BJ (cell line): ENCODE data around the gene DLG1. TPM values are rescaled to one million over a fixed set of nuclear protein-coding genes. Genes with fewer than 3 reads are reported as not detected.

ENCODE experiments used
- CTCF ChIA-PET: fragments of 350-600 bp; formaldehyde crosslinking; extraction: SDS; loops from one replicate; lab custom pipeline; 2021; ENCODE audit warnings: antibody characterized with exemption, inconsistent platforms; lab: Yijun Ruan, JAX
- POLR2A ChIA-PET: fragments of 300-600 bp; sonication (Branson Sonifier 250); formaldehyde crosslinking; extraction: SDS; loops from one replicate; lab custom pipeline; 2021; ENCODE audit warnings: antibody characterized with exemption; lab: Charles Lee
- DNase-seq: peaks from one replicate; pipeline ENCODE4 v3.0.0-alpha.2; 2011; ENCODE audit warnings: low read depth
- H3K27me3 ChIP-seq: 2 replicates; pipeline ENCODE4 v1.6.0; 2011; ENCODE audit warnings: low read length; ENCODE audit not compliant: control insufficient read depth, insufficient read depth
- H3K36me3 ChIP-seq: 2 replicates; pipeline ENCODE4 v1.5.1; 2011; ENCODE audit warnings: low read length; ENCODE audit not compliant: control insufficient read depth, insufficient read depth
- H3K4me3 ChIP-seq: 2 replicates; pipeline ENCODE4 v1.5.1; 2011; ENCODE audit warnings: low read depth, mild to moderate bottlenecking, control low read depth, low read length
- CTCF ChIP-seq: IDR thresholded peaks from 2 replicates; pipeline ENCODE4 v1.5.1; 2011; ENCODE audit warnings: low read depth, mild to moderate bottlenecking, control low read depth, inconsistent platforms, low read length, moderate library complexity; ENCODE audit not compliant: insufficient read depth
- polyA plus RNA-seq: library from polyadenylated mRNA; depleted of rRNA; stranded (reverse); fragments of >200 nt; gene quantifications from 2 replicates; pipeline ENCODE4 v1.2.3, GENCODE V29; 2011

Gene DLG1
- polyA plus RNA-seq, 1 experiment: 40.4 TPM

GRCh38 chr3:197027896-197028727 is 270.3 kb downstream of the DLG1 start:
- no peak overlapping the region for H3K4me3 ChIP-seq
- POLR2A ChIA-PET: no interaction called here
- H3K27me3 ChIP-seq: no peaks in the 10 kb centered on the region; the same call in 1 of the 2 replicates
- no peak for TF ChIP-seq CTCF
- no peaks in the 10 kb centered on the region for H3K36me3 ChIP-seq
- CTCF ChIA-PET: interaction anchor here (0.8 to 3.2 kb wide), 6 partner anchors 10 to 155 kb away, joined by 3 to 12 read pairs (median 5); no protein-coding TSS in a partner anchor
- DNase-seq: no peak

GRCh38 chr3:197027151-197027895 is 271.1 kb downstream of the DLG1 start:
- no peak overlapping the region for H3K4me3 ChIP-seq
- DNase-seq: no peak
- H3K36me3 ChIP-seq: no peaks in the 10 kb centered on the region
- CTCF ChIA-PET: interaction anchor here (1.6 kb wide), 2 partner anchors 9 to 49 kb away, joined by 3 to 5 read pairs; no protein-coding TSS in a partner anchor
- TF ChIP-seq CTCF: no peak
- POLR2A ChIA-PET: no interaction called here
- peaks cover 5% of the 10 kb centered on the region for H3K27me3 ChIP-seq

- Histone ChIP-seq H3K27me3 (peaks cover 8% of the 10 kb centered on the region), H3K4me3 (no peak overlapping the region), H3K36me3 (no peaks in the 10 kb centered on the region)
- no peak for DNase-seq
- TF ChIP-seq CTCF: no peak
- CTCF ChIA-PET: interaction anchor here (0.6 to 1.6 kb wide), 2 partner anchors 48 to 193 kb away, joined by 3 read pairs; no protein-coding TSS in a partner anchor
- POLR2A ChIA-PET: no interaction called here
Measured at GRCh38 chr3:197026481-197026866, 271.9 kb downstream of the DLG1 start.

- TF ChIP-seq CTCF: no peak
- ChIA-PET CTCF (interaction anchor here (0.6 to 0.9 kb wide), 2 partner anchors 23 to 192 kb away, joined by 3 to 4 read pairs; no protein-coding TSS in a partner anchor), POLR2A (no interaction called here)
- H3K4me3 ChIP-seq: no peak overlapping the region
- peaks cover 8% of the 10 kb centered on the region for H3K27me3 ChIP-seq
- no peaks in the 10 kb centered on the region for H3K36me3 ChIP-seq
- DNase-seq: no peak
Measured at GRCh38 chr3:197025736-197026480, 272.5 kb downstream of the DLG1 start.
